ENCODE measurements around the gene ZNF32.

GRCh38 chr10:43649185-43649523, 473 bp upstream of the ZNF32 start:
- TF ChIP-seq EZH2phosphoT487 (IDR thresholded peaks at IDR 0.05; ENCODE audit: unreplicated experiment) = no peak
- TF ChIP-seq CTCF (conservative IDR thresholded peaks at IDR 0.05; ENCODE audit: low read depth in 2 of 2) = no peak
- no peak for TF ChIP-seq EZH2 (IDR thresholded peaks at IDR 0.05; ENCODE audit: low read depth, unreplicated experiment)
- TF ChIP-seq REST (IDR thresholded peaks at IDR 0.05; ENCODE audit: unreplicated experiment) = no peak
- no peak for TF ChIP-seq ZNF331 (CRISPR knock-in tag; IDR thresholded peaks at IDR 0.05; ENCODE audit: low read depth)
- no peak for TF ChIP-seq POLR2AphosphoS5 (IDR thresholded peaks at IDR 0.05; ENCODE audit: low read depth)
- no peak for TF ChIP-seq ZNF114 (CRISPR knock-in tag; IDR thresholded peaks at IDR 0.05)
- TF ChIP-seq CREB1 (CRISPR knock-in tag; IDR thresholded peaks at IDR 0.05; ENCODE audit: low read depth) = no peak
- TF ChIP-seq STAT1 (IDR thresholded peaks at IDR 0.05; ENCODE audit: unreplicated experiment) = no peak
- TF ChIP-seq JUNB (IDR thresholded peaks at IDR 0.05; ENCODE audit: unreplicated experiment) = no peak
